Activated B cell treated with CpG ODN at 0.5 μM for 24 hours (primary cell): Measurements from ENCODE around the gene DCHS1. TPM values are rescaled to one million over a fixed set of nuclear protein-coding genes. Genes with fewer than 3 reads are reported as not detected.
A peak's percentile ranks its signal among the peaks of the same experiment; 100 is the strongest.

Experiments
- ATAC-seq: fragments of 200-7000 bp; cut with Tn5 transposase; one replicate; pipeline ENCODE4 v1.10.0; 2021; ENCODE audit warnings: low read depth, mild to moderate bottlenecking, moderate library complexity
- CTCF ChIA-PET: fragments of 350-600 bp; sonication (Branson Sonifier 250); formaldehyde crosslinking; loops from one replicate; lab custom pipeline; 2021; ENCODE audit warnings: antibody characterized with exemption; lab: Charles Lee
- POLR2A ChIA-PET: fragments of 350-600 bp; sonication (Branson Sonifier 250); formaldehyde crosslinking; loops from one replicate; lab custom pipeline; 2021; ENCODE audit warnings: antibody characterized with exemption; lab: Charles Lee
- DNase-seq: peaks from one replicate; pipeline ENCODE4 v3.0.0; 2022
- H3K27ac Mint-ChIP-seq: one replicate; pipeline ENCODE4 v1.8.0; 2020; ENCODE audit warnings: mixed read lengths
- H3K27me3 Mint-ChIP-seq: one replicate; pipeline ENCODE4 v1.8.0; 2021; ENCODE audit warnings: mixed read lengths
- H3K36me3 Mint-ChIP-seq: one replicate; pipeline ENCODE4 v1.8.0; 2021; ENCODE audit warnings: low read depth, mixed read lengths
- H3K4me1 Mint-ChIP-seq: one replicate; pipeline ENCODE4 v1.8.0; 2021; ENCODE audit warnings: mixed read lengths
- H3K4me3 Mint-ChIP-seq: one replicate; pipeline ENCODE4 v1.8.0; 2020; ENCODE audit warnings: mild to moderate bottlenecking, mixed read lengths
- H3K9me3 Mint-ChIP-seq: one replicate; pipeline ENCODE4 v1.8.0; 2020; ENCODE audit warnings: mixed read lengths
- CTCF ChIP-seq: fragments of 200-600 bp; IDR thresholded peaks from one replicate; pipeline ENCODE4 v1.8.0; 2022; ENCODE audit warnings: antibody characterized with exemption, mild to moderate bottlenecking
- intact Hi-C: fragments of 100-400 bp; cut with micrococcal nuclease; formaldehyde crosslinking; loops from one replicate; pipeline ENCODE4 v1.15.1; 2024
- total RNA-seq: library from RNA; stranded (reverse); gene quantifications from 2 replicates; pipeline ENCODE4 v1.2.3, GENCODE V29; 2022

Gene DCHS1
- total RNA-seq, 1 donor from 2014 or later, result 0.22 TPM

GRCh38 chr11:6609502-6610015 is 46.0 kb downstream of the DCHS1 start:
- peaks cover 22% of the 10 kb centered on the region for H3K4me1 Mint-ChIP-seq
- POLR2A ChIA-PET, result interaction anchor here (1.2 to 3.2 kb wide), 3 partner anchors 9 to 37 kb away, joined by 3 to 32 read pairs (median 3); partner anchors contain the start of gene TPP1

GRCh38 chr11:6608726-6609501 is 46.7 kb downstream of the DCHS1 start:
- peaks cover 45% of the 10 kb centered on the region for H3K36me3 Mint-ChIP-seq
- ATAC-seq, result no peak
- intact Hi-C loops, result no loop called here

More at GRCh38 chr11:6609502-6610015, 46.0 kb downstream of the DCHS1 start:
- no peak overlapping the region for H3K27ac Mint-ChIP-seq
- H3K9me3 Mint-ChIP-seq, result no peaks in the 10 kb centered on the region
- no peak for DNase-seq
- H3K36me3 Mint-ChIP-seq, result peaks cover 45% of the 10 kb centered on the region
- no peaks in the 10 kb centered on the region for H3K27me3 Mint-ChIP-seq
- H3K4me3 Mint-ChIP-seq, result no peak overlapping the region
- ATAC-seq, result no peak
- CTCF ChIA-PET, result no interaction called here
- TF ChIP-seq CTCF, result no peak
- intact Hi-C loops, result loop anchor here (5.0 kb wide), 2 partner anchors 903 to 922 kb away; partner anchors contain the start of genes PPFIBP2, TRIM22 and TRIM5

GRCh38 chr11:6608011-6608410 is 47.6 kb downstream of the DCHS1 start:
- ATAC-seq (no peak), DNase-seq (no peak)
- H3K36me3 Mint-ChIP-seq, result peaks cover 45% of the 10 kb centered on the region
- CTCF ChIA-PET, result interaction anchor here (1.0 to 2.1 kb wide), 3 partner anchors 11 to 75 kb away, joined by 3 to 8 read pairs (median 6); partner anchors contain the start of genes MRPL17 and TPP1
- H3K9me3 Mint-ChIP-seq, result no peaks in the 10 kb centered on the region
- H3K27ac Mint-ChIP-seq, result peak overlapping the region; percentile 60
- intact Hi-C loops, result no loop called here
- H3K4me1 Mint-ChIP-seq, result peaks cover 22% of the 10 kb centered on the region
- POLR2A ChIA-PET, result interaction anchor here (1.2 to 3.2 kb wide), 4 partner anchors 11 to 76 kb away, joined by 3 to 32 read pairs (median 5); partner anchors contain the start of genes MRPL17 and TPP1
- no peak overlapping the region for H3K4me3 Mint-ChIP-seq
- TF ChIP-seq CTCF, result no peak
- no peaks in the 10 kb centered on the region for H3K27me3 Mint-ChIP-seq

More at GRCh38 chr11:6608726-6609501, 46.7 kb downstream of the DCHS1 start:
- ChIA-PET POLR2A (interaction anchor here (1.2 to 3.2 kb wide), 2 partner anchors 10 to 38 kb away, joined by 3 to 32 read pairs; partner anchors contain the start of gene TPP1), CTCF (interaction anchor here (1.0 to 1.8 kb wide), 2 partner anchors 59 to 74 kb away, joined by 3 to 6 read pairs; partner anchors contain the start of gene MRPL17)
- no peaks in the 10 kb centered on the region for H3K27me3 Mint-ChIP-seq
- H3K4me1 Mint-ChIP-seq, result peaks cover 22% of the 10 kb centered on the region
- DNase-seq, result no peak
- no peak for TF ChIP-seq CTCF
- H3K9me3 Mint-ChIP-seq, result no peaks in the 10 kb centered on the region
- no peak overlapping the region for H3K4me3 Mint-ChIP-seq
- no peak overlapping the region for H3K27ac Mint-ChIP-seq

- peaks cover 22% of the 10 kb centered on the region for H3K4me1 Mint-ChIP-seq
- ChIA-PET POLR2A (interaction anchor here (0.8 to 3.2 kb wide), 5 partner anchors 11 to 126 kb away, joined by 3 to 32 read pairs (median 4); partner anchors contain the start of genes ARFIP2, MRPL17, TIMM10B and TPP1), CTCF (interaction anchor here (0.9 to 2.1 kb wide), 4 partner anchors 12 to 76 kb away, joined by 3 to 8 read pairs (median 6); partner anchors contain the start of genes MRPL17 and TPP1)
- no peaks in the 10 kb centered on the region for H3K9me3 Mint-ChIP-seq
- peaks cover 45% of the 10 kb centered on the region for H3K36me3 Mint-ChIP-seq
- no peaks in the 10 kb centered on the region for H3K27me3 Mint-ChIP-seq
- intact Hi-C loops, result loop anchor here (2.0 kb wide), 1 partner anchor 20 kb away; no protein-coding TSS in a partner anchor
- no peak for ATAC-seq
- TF ChIP-seq CTCF, result no peak
- peak overlapping the region; percentile 30 for H3K4me3 Mint-ChIP-seq
- H3K27ac Mint-ChIP-seq, result no peak overlapping the region
- no peak for DNase-seq
These were observed 48.3 kb downstream of the DCHS1 start for GRCh38 chr11:6607190-6607795.
